Suprapubic skin (tissue), 4 donors: ENCODE measurements around the gene REC114. TPM values are rescaled to one million over a fixed set of nuclear protein-coding genes. Genes with fewer than 3 reads are reported as not detected.

Source experiments
- DNase-seq, 2 donors: peaks; one replicate each; pipeline ENCODE4 v3.0.0-alpha.2; 2019; ENCODE audit warnings: low spot score in 2 of 2
- H3K27ac ChIP-seq: fragments of 200-600 bp; sonication (generic); one replicate; pipeline ENCODE4 v1.5.1; 2019
- H3K27me3 ChIP-seq: fragments of 200-600 bp; sonication (generic); one replicate; pipeline ENCODE4 v1.5.1; 2019
- H3K36me3 ChIP-seq: fragments of 200-600 bp; sonication (generic); one replicate; pipeline ENCODE4 v1.5.1; 2019
- H3K4me1 ChIP-seq: fragments of 200-600 bp; sonication (generic); one replicate; pipeline ENCODE4 v1.5.1; 2019
- H3K4me3 ChIP-seq: fragments of 200-600 bp; sonication (generic); one replicate; pipeline ENCODE4 v1.5.1; 2019; ENCODE audit warnings: mild to moderate bottlenecking
- H3K9me3 ChIP-seq: fragments of 200-600 bp; sonication (generic); one replicate; pipeline ENCODE4 v1.5.1; 2019
- CTCF ChIP-seq, 2 donors: fragments of 200-600 bp in 1 of 2; fragments of 450-650 bp in 1 of 2; sonication (generic) in 1 of 2; IDR thresholded peaks; one replicate each; pipeline ENCODE4 v1.5.1; 2016 to 2019; ENCODE audit warnings: antibody characterized with exemption in 2 of 2, mild to moderate bottlenecking in 1 of 2, moderate library complexity in 1 of 2
- EP300 ChIP-seq: sonication (generic); formaldehyde crosslinking; IDR thresholded peaks from one replicate; pipeline ENCODE4 v1.6.1; 2017; ENCODE audit warnings: antibody characterized with exemption
- POLR2A ChIP-seq, 2 donors: fragments of 450-650 bp; IDR thresholded peaks; one replicate each; pipeline ENCODE4 v1.6.1; 2017; ENCODE audit warnings: antibody characterized with exemption in 2 of 2, mild to moderate bottlenecking in 2 of 2, moderate library complexity in 2 of 2
- POLR2AphosphoS5 ChIP-seq, 3 donors: sonication (generic); formaldehyde crosslinking; IDR thresholded peaks; one replicate each; pipeline ENCODE4 v1.6.1; 2017; ENCODE audit warnings: antibody characterized with exemption in 3 of 3
- WGBS: methylation state at CpG from one replicate; pipeline ENCODE4 v1.1.5; 2018; 5-methylcytosine and 5-hydroxymethylcytosine counted together
- total RNA-seq, 4 donors: library from RNA; depleted of rRNA; stranded (reverse); fragments of >200 nt; gene quantifications; one replicate each; pipeline ENCODE4 v1.1.0, GENCODE V29; 2016

REC114 gene
- total RNA-seq, 4 donors from 2014 or later = not detected

- Histone ChIP-seq H3K4me3 (no peak overlapping the region), H3K4me1 (peaks cover 2% of the 10 kb centered on the region), H3K27ac (no peak overlapping the region), H3K9me3 (no peaks in the 10 kb centered on the region), H3K36me3 (peaks cover 76% of the 10 kb centered on the region), H3K27me3 (no peaks in the 10 kb centered on the region)
- DNase-seq = no peak
- WGBS = 55% methylated on average over 1 of the region's 1 CpG
- TF ChIP-seq CTCF (IDR thresholded peaks at IDR 0.05) (no peak), POLR2AphosphoS5 (IDR thresholded peaks at IDR 0.05) (no peak), POLR2A (IDR thresholded peaks at IDR 0.05) (no peak), EP300 (no peak)
These were observed 124.1 kb downstream of the REC114 start for GRCh38 chr15:73567020-73567419.

- Histone ChIP-seq H3K27ac (no peak overlapping the region), H3K4me3 (no peak overlapping the region), H3K9me3 (no peaks in the 10 kb centered on the region), H3K27me3 (no peaks in the 10 kb centered on the region), H3K36me3 (peaks cover 67% of the 10 kb centered on the region), H3K4me1 (peaks cover 11% of the 10 kb centered on the region)
- DNase-seq = no peak
- WGBS = 77% methylated on average over 7 of the region's 7 CpGs
- TF ChIP-seq POLR2A (IDR thresholded peaks at IDR 0.05) (no peak), EP300 (no peak), POLR2AphosphoS5 (IDR thresholded peaks at IDR 0.05) (no peak), CTCF (IDR thresholded peaks at IDR 0.05) (no peak)
These were observed 125.8 kb downstream of the REC114 start for GRCh38 chr15:73568564-73569280.

- Histone ChIP-seq H3K4me3 (no peak overlapping the region), H3K9me3 (no peaks in the 10 kb centered on the region), H3K36me3 (peaks cover 62% of the 10 kb centered on the region), H3K27ac (no peak overlapping the region), H3K27me3 (no peaks in the 10 kb centered on the region), H3K4me1 (peaks cover 17% of the 10 kb centered on the region)
- no peak for TF ChIP-seq POLR2A (IDR thresholded peaks at IDR 0.05)
- TF ChIP-seq POLR2AphosphoS5 (IDR thresholded peaks at IDR 0.05) = no peak
- no peak for TF ChIP-seq EP300
- TF ChIP-seq CTCF (IDR thresholded peaks at IDR 0.05) = no peak
- WGBS = 78% methylated on average over 3 of the region's 3 CpGs
- DNase-seq = no peak
These were observed 126.4 kb downstream of the REC114 start for GRCh38 chr15:73569361-73569760.

GRCh38 chr15:73570355-73571032, 127.5 kb downstream of the REC114 start:
- Histone ChIP-seq H3K9me3 (no peaks in the 10 kb centered on the region), H3K27ac (no peak overlapping the region), H3K36me3 (peaks cover 60% of the 10 kb centered on the region), H3K4me3 (no peak overlapping the region), H3K4me1 (peaks cover 27% of the 10 kb centered on the region), H3K27me3 (no peaks in the 10 kb centered on the region)
- no peak for TF ChIP-seq POLR2AphosphoS5 (IDR thresholded peaks at IDR 0.05)
- WGBS = 90% methylated on average over 7 of the region's 7 CpGs
- no peak for DNase-seq

GRCh38 chr15:73571346-73571745, 128.4 kb downstream of the REC114 start:
- no peak for TF ChIP-seq POLR2AphosphoS5 (IDR thresholded peaks at IDR 0.05)
- TF ChIP-seq POLR2A (IDR thresholded peaks at IDR 0.05) = no peak
- TF ChIP-seq CTCF (IDR thresholded peaks at IDR 0.05) = no peak
- Histone ChIP-seq H3K36me3 (peaks cover 62% of the 10 kb centered on the region), H3K4me3 (no peak overlapping the region), H3K27ac (no peak overlapping the region), H3K4me1 (peaks cover 30% of the 10 kb centered on the region), H3K9me3 (no peaks in the 10 kb centered on the region), H3K27me3 (no peaks in the 10 kb centered on the region)
- DNase-seq = no peak
- WGBS = 85% methylated on average over 5 of the region's 5 CpGs
